Panc1 (cell line): ENCODE data around the gene GABRA4. TPM values are rescaled to one million over a fixed set of nuclear protein-coding genes. Genes with fewer than 3 reads are reported as not detected.

ENCODE experiments used
- ATAC-seq: fragments of 200-7000 bp; cut with Tn5 transposase; 2 replicates; pipeline ENCODE4 v1.9.1; 2020; ENCODE audit warnings: mild to moderate bottlenecking, moderate library complexity
- BruUV-seq: library from RNA; stranded (reverse); fragments of 400-500 nt; replicated peaks from 2 replicates; lab custom pipeline; 2021; lab: Mats Ljungman, UMichigan
- CTCF ChIA-PET: fragments of 300-600 bp; sonication (Branson Sonifier 250); formaldehyde crosslinking; loops from one replicate; lab custom pipeline; 2022; ENCODE audit warnings: antibody characterized with exemption; lab: Charles Lee
- POLR2A ChIA-PET: fragments of 300-600 bp; sonication (Branson Sonifier 250); formaldehyde crosslinking; loops from one replicate; lab custom pipeline; 2022; ENCODE audit warnings: antibody characterized with exemption; lab: Charles Lee
- DNase-seq: peaks from one replicate; pipeline ENCODE4 v3.0.0-alpha.2; 2010; ENCODE audit warnings: low read depth, low spot score
- H3K27ac ChIP-seq: 2 replicates; pipeline ENCODE4 v1.5.1; 2011; ENCODE audit warnings: mild to moderate bottlenecking, low read length, inconsistent platforms
- H3K27me3 ChIP-seq: fragments of 200-500 bp; sonication (Bioruptor generic); 2 replicates; pipeline ENCODE4 v1.6.0; 2014; ENCODE audit warnings: low read length, inconsistent platforms; ENCODE audit not compliant: control insufficient read depth, insufficient read depth
- H3K36me3 ChIP-seq: fragments of 200-500 bp; sonication (Bioruptor generic); 2 replicates; pipeline ENCODE4 v1.5.1; 2014; ENCODE audit warnings: inconsistent platforms, mild to moderate bottlenecking, low read length, moderate library complexity; ENCODE audit not compliant: control insufficient read depth, insufficient read depth
- H3K4me1 ChIP-seq: 2 replicates; pipeline ENCODE4 v1.5.1; 2011; ENCODE audit warnings: inconsistent platforms, mild to moderate bottlenecking, low read length, moderate library complexity; ENCODE audit not compliant: control insufficient read depth, insufficient read depth
- H3K4me3 ChIP-seq, 2 experiments: 2 replicates each; pipeline ENCODE4 v1.5.1; 2011 to 2012; ENCODE audit warnings: low read depth in 2 of 2, low read length in 2 of 2, mild to moderate bottlenecking in 2 of 2, inconsistent platforms in 1 of 2, moderate library complexity in 1 of 2
- H3K9me3 ChIP-seq: fragments of 200-500 bp; sonication (Bioruptor generic); 2 replicates; pipeline ENCODE4 v1.5.1; 2014; ENCODE audit warnings: low read depth, mild to moderate bottlenecking, inconsistent platforms, low read length, moderate library complexity; ENCODE audit not compliant: control insufficient read depth, insufficient read depth
- CTCF ChIP-seq: fragments of 450-650 bp; IDR thresholded peaks from 2 replicates; pipeline ENCODE4 v1.5.1; 2017; ENCODE audit warnings: mild to moderate bottlenecking
- POLR2AphosphoS5 ChIP-seq: IDR thresholded peaks from 2 replicates; pipeline ENCODE4 v1.6.1; 2012; ENCODE audit warnings: mild to moderate bottlenecking, low read depth, low read length, moderate library complexity
- REST ChIP-seq, 2 experiments: IDR thresholded peaks; 2 replicates each; pipeline ENCODE4 v1.6.1; 2011 to 2012; ENCODE audit warnings: low read depth in 2 of 2, control low read depth in 1 of 2, low read length in 1 of 2, mild to moderate bottlenecking in 1 of 2, moderate library complexity in 1 of 2; ENCODE audit not compliant: insufficient read depth in 1 of 2
- SIN3A ChIP-seq: IDR thresholded peaks from 2 replicates; pipeline ENCODE4 v1.6.1; 2012; ENCODE audit warnings: low read depth, mild to moderate bottlenecking, low read length, moderate library complexity, borderline replicate concordance; ENCODE audit not compliant: insufficient read depth
- TCF7L2 ChIP-seq: IDR thresholded peaks from 2 replicates; pipeline ENCODE4 v1.6.1; 2011; ENCODE audit warnings: mild to moderate bottlenecking, low read depth, low read length, inconsistent platforms
- in situ Hi-C: cut with HindIII; loops from 2 replicates; pipeline ENCODE4 v1.10.0; 2016; ENCODE audit warnings: low sequenced_read_pairs, low pct_unique_long_range_greater_than_20kb
- intact Hi-C: fragments of 100-400 bp; cut with micrococcal nuclease; formaldehyde crosslinking; loops from one replicate; pipeline ENCODE4 v1.10.0; 2022; ENCODE audit not compliant: unreplicated experiment
- total RNA-seq: library from RNA; stranded (reverse); gene quantifications from one replicate; pipeline ENCODE4 v1.2.1, GENCODE V29; 2021; ENCODE audit not compliant: unreplicated experiment

The GABRA4 gene
- total RNA-seq, 1 experiment from 2014 or later, result not detected

GRCh38 chr4:47012676-47013075, 19.3 kb upstream of the GABRA4 start:
- DNase-seq, result no peak
- Histone ChIP-seq H3K4me1 (no peaks in the 10 kb centered on the region), H3K27me3 (no peaks in the 10 kb centered on the region), H3K9me3 (no peaks in the 10 kb centered on the region), H3K27ac (no peak overlapping the region), H3K36me3 (no peaks in the 10 kb centered on the region), H3K4me3 (no peak overlapping the region)
- ChIA-PET POLR2A (no interaction called here), CTCF (no interaction called here)
- intact Hi-C loops (no loop called here), in situ Hi-C loops (no loop called here)
- no peak for ATAC-seq
- BruUV-seq, result no TSS peak
- TF ChIP-seq TCF7L2, result no peak
- no peak for TF ChIP-seq CTCF

GRCh38 chr4:47010912-47011446, 17.6 kb upstream of the GABRA4 start:
- ATAC-seq, result no peak

More at GRCh38 chr4:47010912-47011446, 17.6 kb upstream of the GABRA4 start:
- no TSS peak for BruUV-seq
- Histone ChIP-seq H3K27me3 (no peaks in the 10 kb centered on the region), H3K4me3 (no peak overlapping the region), H3K36me3 (no peaks in the 10 kb centered on the region), H3K27ac (no peak overlapping the region), H3K9me3 (no peaks in the 10 kb centered on the region), H3K4me1 (no peaks in the 10 kb centered on the region)
- CTCF ChIA-PET, result no interaction called here
- intact Hi-C loops, result no loop called here
- in situ Hi-C loops, result no loop called here
- no peak for DNase-seq
- POLR2A ChIA-PET, result no interaction called here
- TF ChIP-seq TCF7L2, result no peak
- no peak for TF ChIP-seq SIN3A
- no peak for TF ChIP-seq POLR2AphosphoS5
- no peak for TF ChIP-seq CTCF
- TF ChIP-seq REST (IDR thresholded peaks at IDR 0.05; ENCODE audit: insufficient read depth in 1 of 2, low read depth in 2 of 2, low read length in 1 of 2), result no peak
